GM21423 (cell line): Measurements from ENCODE around the gene LAMA3.

ENCODE experiments used
- ATAC-seq: cut with Tn5 transposase; IDR thresholded peaks from one replicate; pipeline ENCODE4 v1.9.1; 2021; ENCODE audit warnings: mild to moderate bottlenecking, moderate library complexity; ENCODE audit not compliant: unreplicated experiment

LAMA3 gene

DNA sequence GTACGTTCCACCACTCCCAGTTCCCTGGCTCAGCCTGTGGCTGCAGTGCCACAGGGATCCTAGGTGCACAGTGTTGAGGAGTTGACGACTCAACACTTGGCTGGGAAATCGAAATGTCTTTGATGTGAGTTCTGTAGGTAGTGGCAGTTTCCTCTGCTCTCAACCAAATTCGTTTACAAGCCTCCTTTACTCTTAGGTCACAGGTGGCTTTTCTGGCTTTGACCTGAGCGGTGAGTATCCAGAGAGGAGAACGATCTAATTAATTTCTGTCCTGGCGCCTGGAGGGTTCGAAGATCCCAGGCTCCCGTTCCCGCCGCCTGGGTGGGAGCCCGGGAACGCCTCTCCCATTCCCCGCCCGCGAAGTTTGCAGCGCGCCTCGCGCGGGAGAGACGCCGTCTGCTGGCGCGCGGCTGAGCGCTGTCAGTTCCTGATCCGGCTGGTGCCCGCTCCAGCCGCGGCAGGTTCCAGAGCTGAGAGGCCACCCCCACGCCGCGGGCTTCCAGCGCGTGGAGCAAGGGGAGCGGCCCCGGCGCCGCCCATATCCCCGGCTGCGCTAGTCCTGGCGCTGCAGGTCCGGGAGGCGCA lies at the start of gene LAMA3:
Gene LAMA3, plus strand, starts transcription at position 423 of the 585 bp plus-strand sequence. CDS start 231 bp downstream, outside the sequence.
- ATAC-seq, result peak; percentile 58

DNA sequence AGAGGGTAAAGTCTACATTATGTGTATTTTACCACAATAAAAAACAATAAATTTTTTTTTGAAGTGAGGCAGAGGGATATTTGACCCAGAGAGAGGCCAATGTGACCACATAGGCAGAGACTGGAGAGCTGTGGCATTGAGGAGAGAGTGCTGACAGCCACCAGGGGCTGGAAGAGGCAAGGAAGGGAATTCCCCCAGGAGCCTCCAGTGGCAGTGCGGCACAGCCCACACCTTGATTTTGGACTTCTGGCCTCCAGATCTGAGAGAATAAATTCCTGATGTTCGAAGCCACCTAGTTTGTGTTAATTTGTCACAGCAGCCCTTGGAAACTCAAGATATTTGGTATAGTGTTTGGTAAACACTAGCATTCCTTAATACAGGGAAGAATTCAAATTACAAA lies 49.2 kb upstream of the LAMA3 start:
- ATAC-seq, result no peak

DNA sequence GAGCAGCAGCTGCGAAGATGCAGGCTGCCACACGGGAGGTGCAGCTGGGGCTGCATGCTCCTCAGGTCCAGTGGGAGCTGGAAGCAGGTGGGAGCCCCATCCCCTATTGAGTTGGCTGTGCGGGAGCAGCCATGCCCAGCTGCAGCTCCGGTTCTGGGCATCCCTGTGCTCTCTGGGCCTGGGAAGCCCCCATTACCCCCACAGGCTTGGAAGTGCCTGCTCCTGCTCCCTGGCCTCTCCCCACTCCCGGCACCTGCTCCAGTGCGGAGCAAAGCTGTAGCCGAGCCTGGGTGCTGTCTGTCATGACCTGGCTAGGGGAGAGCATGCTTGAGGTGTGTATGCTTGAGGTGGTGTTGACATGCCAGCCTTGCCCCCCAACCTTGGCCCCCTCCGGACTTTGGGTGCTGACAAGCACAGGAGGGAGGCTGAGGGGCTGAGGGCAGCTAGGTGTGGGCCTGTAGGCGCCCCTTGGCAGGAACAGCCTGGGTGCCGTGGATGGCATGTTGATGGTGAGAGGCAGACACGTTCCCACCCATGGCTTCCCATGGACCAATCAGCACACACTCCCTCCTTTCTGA lies 48.0 kb upstream of the LAMA3 start:
- ATAC-seq, result no peak

DNA sequence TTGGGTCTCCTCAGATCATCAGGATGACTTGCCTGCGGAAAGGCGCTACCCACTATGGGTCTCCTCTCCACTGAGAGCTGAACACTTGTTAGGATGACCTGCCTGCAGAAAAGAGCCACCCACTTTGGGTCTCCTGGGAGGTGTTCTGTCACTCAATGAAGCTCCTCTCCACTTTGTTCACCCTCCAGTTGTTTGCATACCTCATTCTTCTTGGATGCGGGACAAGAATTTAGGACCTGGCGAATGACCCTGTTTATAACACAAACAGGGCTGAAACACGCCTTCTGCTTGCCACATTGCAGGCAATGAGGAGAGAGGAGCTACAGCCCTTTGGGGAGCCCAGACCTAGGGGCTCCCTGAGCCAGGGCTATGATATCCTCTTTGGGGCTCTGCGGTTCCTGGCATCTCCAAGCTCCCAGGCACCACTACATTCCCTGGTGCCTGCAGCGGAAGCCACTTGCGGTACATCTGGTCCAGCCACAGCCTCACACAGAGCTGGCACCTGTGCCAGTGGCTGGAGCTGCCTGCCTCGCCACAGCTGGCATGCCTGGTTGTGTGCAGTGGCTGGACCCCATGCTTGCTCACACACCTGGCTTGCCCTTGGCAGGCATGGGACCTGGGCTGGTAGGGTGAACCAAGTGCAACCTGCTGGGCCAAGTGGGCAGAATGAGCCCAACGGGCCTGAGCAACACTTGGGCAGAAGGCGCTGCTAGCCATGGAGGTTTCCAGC lies 47.2 kb upstream of the LAMA3 start:
- no peak for ATAC-seq

GRCh38 chr18:23643815-23644490 lies 45.3 kb upstream of the LAMA3 start:
- no peak for ATAC-seq

GRCh38 chr18:23645568-23646175 lies 43.6 kb upstream of the LAMA3 start:
- no peak for ATAC-seq

GRCh38 chr18:23646282-23646681 lies 43.0 kb upstream of the LAMA3 start:
- ATAC-seq, result no peak

- no peak for ATAC-seq
Observed at GRCh38 chr18:23648456-23648855, 40.8 kb upstream of the LAMA3 start.

DNA sequence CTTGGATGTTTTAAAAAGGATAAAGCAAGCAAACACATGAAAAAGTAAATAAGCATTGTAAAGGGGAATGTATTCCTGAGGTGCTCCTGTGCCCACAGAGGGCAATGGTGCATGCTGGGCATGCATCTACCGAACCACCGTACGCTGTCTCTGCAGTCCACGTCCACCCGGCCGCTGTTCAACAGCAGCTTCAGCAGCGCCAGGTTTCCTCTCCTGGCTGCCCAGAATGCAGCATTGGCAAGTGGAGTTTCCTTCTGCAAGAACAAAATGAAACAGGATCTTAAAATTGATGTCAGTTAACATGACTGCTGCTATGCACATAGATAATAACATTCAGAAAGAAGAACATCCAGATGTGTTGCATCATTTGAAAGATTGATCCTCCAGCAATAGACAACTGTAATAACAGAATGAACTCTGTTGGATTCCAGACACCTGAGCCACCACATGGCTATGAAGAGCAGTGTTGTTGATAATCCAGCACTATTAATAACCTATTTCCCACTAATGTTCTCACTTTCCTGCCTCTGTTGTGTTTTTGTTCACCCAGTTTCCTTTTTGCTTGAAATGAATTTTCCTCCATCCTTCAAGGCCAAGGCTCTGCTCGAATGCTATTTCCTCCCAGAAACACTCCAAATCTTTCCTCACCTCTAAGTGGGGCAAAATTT lies 40.2 kb upstream of the LAMA3 start:
- no peak for ATAC-seq

DNA sequence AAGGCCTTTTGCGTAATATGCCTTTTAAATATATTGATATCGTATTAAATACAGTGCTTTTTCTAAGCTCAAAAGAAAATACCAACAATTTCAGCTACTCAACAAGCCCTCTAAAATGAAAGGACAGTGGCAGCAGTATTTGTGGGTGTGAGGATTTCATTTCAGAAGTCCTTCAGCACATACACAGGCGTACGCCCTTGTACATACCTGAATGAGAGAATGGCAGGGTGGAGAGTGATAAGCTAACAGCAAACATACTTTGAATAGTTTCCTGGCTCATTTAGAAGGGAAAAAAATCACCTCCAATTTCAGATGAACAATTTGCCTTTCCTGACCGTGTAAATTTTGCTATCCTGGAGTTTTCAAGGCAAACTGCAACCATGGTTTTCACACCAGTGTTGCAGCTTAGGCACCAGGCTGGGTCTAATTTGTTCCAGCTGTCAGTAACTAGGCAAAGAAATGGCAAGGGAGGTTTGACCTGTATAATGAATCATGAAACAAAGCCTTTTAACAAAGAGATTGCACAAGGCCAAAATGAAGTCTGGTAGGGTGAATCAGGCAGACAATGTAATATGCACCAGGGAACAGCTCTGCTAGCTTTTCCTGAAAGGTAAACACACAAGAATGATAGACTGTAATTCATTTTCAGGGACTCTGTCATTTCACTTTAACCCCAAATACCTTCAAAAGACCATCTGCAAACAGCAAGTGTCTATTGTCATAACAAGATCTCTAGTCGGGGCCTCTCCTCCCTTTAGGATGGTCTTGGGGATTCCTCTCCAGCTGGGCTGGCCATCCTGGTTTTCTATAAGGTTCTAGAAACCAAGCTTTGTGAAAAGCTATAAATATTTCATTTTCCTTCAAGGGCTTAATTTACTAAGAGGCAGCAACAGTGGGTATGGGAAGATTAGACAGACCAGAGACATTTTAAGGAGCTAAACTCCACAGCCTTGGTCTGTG lies 38.0 kb upstream of the LAMA3 start:
- no peak for ATAC-seq

GRCh38 chr18:23652232-23652631 lies 37.0 kb upstream of the LAMA3 start:
- no peak for ATAC-seq

DNA sequence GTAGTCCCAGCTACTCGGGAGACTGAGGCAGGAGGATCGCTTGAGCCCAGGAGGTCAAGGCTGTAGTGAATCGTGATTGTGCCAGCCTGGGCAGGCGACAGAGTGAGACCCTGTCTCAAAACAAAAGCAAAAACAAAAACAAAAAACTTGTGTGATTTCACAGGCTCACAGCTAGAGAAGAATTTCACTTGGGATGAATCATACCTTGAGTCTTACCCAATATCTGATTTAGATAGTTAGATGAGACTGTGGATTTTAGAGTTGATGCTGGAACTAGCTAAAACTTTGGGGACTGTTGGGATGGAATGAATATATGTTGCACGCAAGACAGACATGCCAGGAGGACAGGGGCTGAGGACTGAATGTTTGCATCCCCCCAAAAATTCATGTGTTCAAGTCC lies 31.0 kb upstream of the LAMA3 start:
- no peak for ATAC-seq

- no peak for ATAC-seq
Observed at GRCh38 chr18:23661735-23662308, 27.4 kb upstream of the LAMA3 start.

DNA sequence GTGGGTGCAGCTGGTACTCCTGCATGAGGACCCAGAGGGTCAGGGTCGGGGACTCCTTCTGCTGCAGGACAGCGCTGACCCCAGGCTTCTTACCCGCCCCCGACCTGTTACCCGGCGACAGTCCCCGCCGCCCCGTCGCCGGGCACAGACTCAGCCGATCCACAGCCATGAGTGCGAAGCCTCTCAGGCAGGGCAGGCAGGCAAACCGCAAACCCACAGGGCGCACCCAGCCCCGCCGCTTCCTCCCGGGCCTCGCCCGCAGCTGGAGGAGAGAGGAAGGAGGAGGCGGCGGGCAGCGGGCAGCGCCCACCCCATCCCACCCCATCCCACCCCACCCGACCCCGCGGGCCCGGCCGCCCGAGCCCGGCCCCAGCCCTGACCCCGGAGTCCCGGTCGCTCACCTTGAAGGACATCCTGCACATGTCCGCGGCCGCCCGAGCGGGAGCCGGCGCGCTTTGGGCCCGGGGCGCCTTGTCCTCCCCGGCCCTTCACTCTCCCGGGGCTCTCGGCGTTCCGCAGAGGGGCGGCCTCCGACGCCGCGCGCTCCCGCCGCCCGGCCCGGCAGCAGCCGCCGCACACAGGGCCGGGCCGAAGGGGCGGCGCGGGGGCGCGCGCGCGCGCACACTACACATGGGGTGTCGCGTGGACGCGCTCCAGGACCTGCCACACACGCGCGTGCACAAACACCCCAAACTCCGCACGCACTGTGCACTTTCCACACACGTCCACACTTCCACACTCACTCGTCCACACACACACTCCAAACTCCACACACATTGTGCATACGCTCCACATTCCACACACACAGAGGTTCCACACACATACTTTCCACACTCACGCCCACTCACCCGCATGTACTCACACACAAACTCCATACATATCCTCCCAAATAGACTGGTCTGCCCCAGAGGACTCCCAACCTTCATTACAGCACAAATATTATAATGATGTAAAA lies 26.7 kb upstream of the LAMA3 start, which contains the start of gene ANKRD29:
Gene ANKRD29, minus strand, starts transcription at position 603 of the 955 bp plus-strand sequence. Its CDS starts 181 bp downstream, at position 422.
- no peak for ATAC-seq

GRCh38 chr18:23664674-23665073 lies 24.6 kb upstream of the LAMA3 start:
- no peak for ATAC-seq

DNA sequence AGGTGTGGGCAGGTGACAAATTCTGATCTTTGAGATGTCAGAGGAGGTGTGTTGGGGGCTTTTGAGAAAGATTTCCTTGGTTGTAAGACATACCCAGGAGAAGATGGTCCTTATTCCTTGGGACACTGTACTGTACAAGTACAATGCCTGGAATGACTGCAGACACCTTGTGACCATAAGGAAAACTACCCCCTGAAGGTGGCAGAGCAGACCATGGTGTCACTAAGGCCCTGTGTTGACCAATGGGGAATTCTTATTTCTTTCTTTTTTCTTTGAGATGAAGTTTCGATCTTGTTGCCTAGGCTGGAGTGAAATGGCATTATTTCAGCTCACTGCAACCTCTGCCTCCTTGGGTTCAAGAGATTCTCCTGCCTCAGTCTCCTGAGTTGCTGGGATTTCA lies 22.1 kb upstream of the LAMA3 start:
- ATAC-seq, result no peak

GRCh38 chr18:23668731-23669130 lies 20.5 kb upstream of the LAMA3 start:
- ATAC-seq, result no peak

DNA sequence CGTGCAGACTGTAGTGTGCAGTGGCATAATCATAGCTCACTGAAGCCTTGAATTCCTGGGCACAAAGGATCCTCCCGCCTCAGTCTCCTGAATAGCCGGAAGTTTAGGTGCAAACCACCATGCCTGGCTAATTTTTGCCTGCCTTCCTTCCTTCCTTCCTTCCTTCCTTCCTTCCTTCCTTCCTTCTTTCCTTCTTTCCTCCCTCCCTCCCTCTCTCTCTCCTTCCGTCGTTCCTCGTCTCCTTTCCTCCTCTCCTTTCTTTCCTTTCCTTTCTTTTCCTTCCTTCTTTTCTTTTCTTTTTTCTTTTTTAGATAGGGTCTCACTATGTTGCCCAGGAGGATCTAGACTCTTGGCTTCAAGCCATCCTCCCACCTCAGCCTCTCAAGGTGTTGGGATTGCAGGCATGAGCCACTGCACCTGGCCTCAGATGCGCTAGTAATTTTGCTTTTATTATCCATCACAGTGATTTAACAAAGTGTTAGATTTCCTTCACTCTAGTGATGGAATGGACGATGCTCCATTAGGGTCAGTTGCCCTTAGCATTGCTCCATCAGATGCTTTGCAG lies 20.0 kb upstream of the LAMA3 start:
- no peak for ATAC-seq
